Caco-2 (cell line): Measurements from ENCODE around the gene AGRN. TPM values are rescaled to one million over a fixed set of nuclear protein-coding genes. Genes with fewer than 3 reads are reported as not detected.

Experiments used
- Bru-seq: library from RNA; stranded (reverse); fragments of 400-500 nt; gene quantifications from one replicate; lab custom pipeline; 2021; lab: Mats Ljungman, UMichigan
- BruChase-seq, 2 experiments: library from RNA; stranded (reverse); fragments of 400-500 nt; gene quantifications; one replicate each; lab custom pipeline; 2021; lab: Mats Ljungman, UMichigan
- BruUV-seq: library from RNA; stranded (reverse); fragments of 400-500 nt; replicated peaks from 2 replicates; lab custom pipeline; 2021; lab: Mats Ljungman, UMichigan
- CTCF ChIA-PET: fragments of 300-600 bp; sonication (Branson Sonifier 250); formaldehyde crosslinking; loops from one replicate; lab custom pipeline; 2022; ENCODE audit warnings: antibody characterized with exemption; lab: Charles Lee
- POLR2A ChIA-PET: fragments of 300-600 bp; sonication (Branson Sonifier 250); formaldehyde crosslinking; loops from one replicate; lab custom pipeline; 2022; ENCODE audit warnings: antibody characterized with exemption; lab: Charles Lee
- DNase-seq, 2 experiments: peaks; one replicate each; pipeline versions ENCODE4 v3.0.0 to v3.0.0-alpha.2; 2020 to 2022
- H3K27me3 ChIP-seq: replicated peaks from 2 replicates; pipeline ENCODE4 v1.6.0; 2011; ENCODE audit warnings: low read length; ENCODE audit not compliant: control insufficient read depth, insufficient read depth
- H3K36me3 ChIP-seq: 2 replicates; pipeline ENCODE4 v1.5.1; 2011; ENCODE audit warnings: low read length; ENCODE audit not compliant: control insufficient read depth, insufficient read depth
- H3K4me1 ChIP-seq: fragments of 250-450 bp; sonication (Bioruptor Pico); 2 replicates; pipeline ENCODE4 v1.5.1; 2020; ENCODE audit warnings: mild to moderate bottlenecking
- H3K4me3 ChIP-seq: 2 replicates; pipeline ENCODE4 v1.5.1; 2011; ENCODE audit warnings: low read depth, mild to moderate bottlenecking, control low read depth, low read length
- H3K9me3 ChIP-seq: fragments of 250-450 bp; sonication (Bioruptor Pico); 2 replicates; pipeline ENCODE4 v1.5.1; 2020; ENCODE audit warnings: mild to moderate bottlenecking, moderate library complexity
- H3K27ac Mint-ChIP-seq: one replicate; pipeline ENCODE4 v1.8.0; 2022; ENCODE audit warnings: mixed read lengths; ENCODE audit not compliant: unreplicated experiment
- H3K27me3 Mint-ChIP-seq: one replicate; pipeline ENCODE4 v1.8.0; 2022; ENCODE audit warnings: mixed read lengths; ENCODE audit not compliant: insufficient read depth, unreplicated experiment
- H3K36me3 Mint-ChIP-seq: one replicate; pipeline ENCODE4 v1.8.0; 2022; ENCODE audit warnings: mild to moderate bottlenecking, mixed read lengths; ENCODE audit not compliant: insufficient read depth, unreplicated experiment
- H3K4me1 Mint-ChIP-seq: one replicate; pipeline ENCODE4 v1.8.0; 2022; ENCODE audit warnings: low read depth, mixed read lengths; ENCODE audit not compliant: unreplicated experiment
- H3K4me3 Mint-ChIP-seq: one replicate; pipeline ENCODE4 v1.8.0; 2022; ENCODE audit warnings: mild to moderate bottlenecking, moderate library complexity, mixed read lengths; ENCODE audit not compliant: unreplicated experiment
- H3K9me3 Mint-ChIP-seq: one replicate; pipeline ENCODE4 v1.8.0; 2022; ENCODE audit warnings: mixed read lengths; ENCODE audit not compliant: unreplicated experiment
- CTCF ChIP-seq, 2 experiments: fragments of 200-600 bp in 1 of 2; IDR thresholded peaks; 1 replicate in 1 of 2; 2 replicates in 1 of 2; pipeline versions ENCODE4 v1.5.1 to v1.8.0; 2011 to 2022; ENCODE audit warnings: antibody characterized with exemption in 1 of 2, control low read depth in 1 of 2, inconsistent platforms in 1 of 2, low read depth in 1 of 2, low read length in 1 of 2, mild to moderate bottlenecking in 1 of 2, moderate library complexity in 1 of 2; ENCODE audit not compliant: insufficient read depth in 1 of 2, severe bottlenecking in 1 of 2, unreplicated experiment in 1 of 2
- intact Hi-C: fragments of 100-400 bp; cut with micrococcal nuclease; formaldehyde crosslinking; loops from one replicate; pipeline ENCODE4 v1.10.0; 2022; ENCODE audit not compliant: unreplicated experiment
- long read RNA-seq: library from polyadenylated mRNA; stranded (forward); transcript quantifications from one replicate; pipeline ENCODE4 v2.0.0, GENCODE V29; 2022
- total RNA-seq: library from RNA; stranded (reverse); gene quantifications from 2 replicates; pipeline ENCODE4 v1.2.3, GENCODE V29; 2022

AGRN gene
- total RNA-seq (176 and 188 TPM in 2 replicates), Bru-seq, nascent RNA (percentile 55 among the genes with signal in this experiment), BruChase-seq, experiment 1, labeled RNA remaining after a 2-hour chase (percentile 66 among the genes with signal in this experiment), BruChase-seq, experiment 2, labeled RNA remaining after a 6-hour chase (percentile 78 among the genes with signal in this experiment)
- long read RNA-seq, transcript AGRN-203 (3 exons, 3,385 nt), result major isoform, 7 of 92 reads
- long read RNA-seq, partial matches to known transcripts, result 55 of 92 reads
- long read RNA-seq, other reads (novel, unspliced or antisense), result 30 of 92 reads

GRCh38 chr1:1020000-1020404 is at the start of gene AGRN:
Gene AGRN (plus strand): TSS chr1:1020120. CDS start chr1:1020173, 53 bp downstream.
- H3K4me1 ChIP-seq, result peaks cover 42% of the 10 kb centered on the region
- intact Hi-C loops, result loop anchor here (1.0 to 5.0 kb wide), 3 partner anchors 19 to 142 kb away; partner anchors contain the start of gene HES4
- peaks cover 2% of the 10 kb centered on the region; the same call in 1 of the 2 replicates for H3K36me3 ChIP-seq
- H3K27me3 ChIP-seq, result no peaks in the 10 kb centered on the region
- H3K4me3 ChIP-seq, result peak within 1 kb of the TSS; percentile 88
- peak within 1 kb of the TSS; percentile 67 for H3K4me3 Mint-ChIP-seq
- peak within 1 kb of the TSS; percentile 32 for H3K27ac Mint-ChIP-seq
- ChIA-PET POLR2A (interaction anchor here (0.6 to 1.7 kb wide), 6 partner anchors 13 to 270 kb away, joined by 3 to 16 read pairs (median 4); partner anchors contain the start of gene HES4), CTCF (interaction anchor here (1.5 to 1.6 kb wide), 2 partner anchors 13 to 18 kb away, joined by 6 to 10 read pairs; no protein-coding TSS in a partner anchor)
- no TSS peak for BruUV-seq
- H3K27me3 Mint-ChIP-seq, result no peaks in the 10 kb centered on the region
- no peaks in the 10 kb centered on the region for H3K9me3 Mint-ChIP-seq
- no peak for TF ChIP-seq CTCF (IDR thresholded peaks at IDR 0.05; ENCODE audit: insufficient read depth in 1 of 2, low read depth in 1 of 2, low read length in 1 of 2, severe bottlenecking in 1 of 2, unreplicated experiment in 1 of 2)
- peaks cover 13% of the 10 kb centered on the region for H3K4me1 Mint-ChIP-seq
- peaks cover 28% of the 10 kb centered on the region for H3K36me3 Mint-ChIP-seq
- DNase-seq, result peak in 1 of 2 experiments; percentile 53
- no peaks in the 10 kb centered on the region for H3K9me3 ChIP-seq

DNA sequence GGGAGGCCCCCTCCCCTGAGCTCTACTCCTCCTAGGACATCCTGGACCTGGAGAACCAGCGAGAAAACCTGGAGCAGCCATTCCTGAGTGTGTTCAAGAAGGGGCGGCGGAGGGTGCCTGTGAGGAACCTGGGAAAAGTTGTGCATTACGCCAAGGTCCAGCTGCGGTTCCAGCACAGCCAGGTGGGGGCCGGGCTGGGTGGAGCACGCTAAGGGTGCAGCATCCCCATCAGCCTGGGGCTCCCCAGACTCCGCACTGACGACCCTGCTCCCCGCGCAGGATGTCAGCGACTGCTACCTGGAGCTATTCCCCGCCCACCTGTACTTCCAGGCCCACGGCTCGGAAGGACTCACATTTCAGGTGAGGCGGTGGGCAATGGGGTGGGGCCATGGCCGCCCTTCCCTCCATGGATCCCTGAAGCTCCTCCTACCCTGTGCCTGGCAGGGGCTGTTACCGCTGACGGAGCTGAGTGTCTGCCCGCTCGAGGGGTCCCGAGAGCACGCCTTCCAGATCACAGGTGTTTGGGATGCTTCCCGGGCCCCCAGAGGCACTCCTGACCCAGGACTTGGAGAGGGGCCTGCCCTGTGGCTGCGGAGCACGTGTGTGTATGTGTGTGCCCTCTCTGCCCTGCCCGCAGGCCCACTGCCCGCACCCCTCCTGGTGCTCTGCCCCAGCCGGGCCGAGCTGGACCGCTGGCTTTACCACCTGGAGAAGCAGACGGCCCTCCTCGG is 49.5 kb upstream of the AGRN start:
- intact Hi-C loops, result no loop called here
- no peak overlapping the region for H3K27ac Mint-ChIP-seq
- H3K9me3 ChIP-seq, result no peaks in the 10 kb centered on the region
- H3K36me3 ChIP-seq, result no peaks in the 10 kb centered on the region
- no peak overlapping the region for H3K4me3 Mint-ChIP-seq
- ChIA-PET CTCF (no interaction called here), POLR2A (no interaction called here)
- no peaks in the 10 kb centered on the region for H3K27me3 Mint-ChIP-seq
- no peaks in the 10 kb centered on the region for H3K27me3 ChIP-seq
- H3K4me1 ChIP-seq, result peaks cover 6% of the 10 kb centered on the region
- no peak for TF ChIP-seq CTCF (IDR thresholded peaks at IDR 0.05; ENCODE audit: insufficient read depth in 1 of 2, low read depth in 1 of 2, low read length in 1 of 2, severe bottlenecking in 1 of 2, unreplicated experiment in 1 of 2)
- H3K9me3 Mint-ChIP-seq, result no peaks in the 10 kb centered on the region
- no peak overlapping the region for H3K4me3 ChIP-seq
- H3K36me3 Mint-ChIP-seq, result no peaks in the 10 kb centered on the region
- DNase-seq, result no peak
- peaks cover 5% of the 10 kb centered on the region for H3K4me1 Mint-ChIP-seq
- no TSS peak for BruUV-seq

DNA sequence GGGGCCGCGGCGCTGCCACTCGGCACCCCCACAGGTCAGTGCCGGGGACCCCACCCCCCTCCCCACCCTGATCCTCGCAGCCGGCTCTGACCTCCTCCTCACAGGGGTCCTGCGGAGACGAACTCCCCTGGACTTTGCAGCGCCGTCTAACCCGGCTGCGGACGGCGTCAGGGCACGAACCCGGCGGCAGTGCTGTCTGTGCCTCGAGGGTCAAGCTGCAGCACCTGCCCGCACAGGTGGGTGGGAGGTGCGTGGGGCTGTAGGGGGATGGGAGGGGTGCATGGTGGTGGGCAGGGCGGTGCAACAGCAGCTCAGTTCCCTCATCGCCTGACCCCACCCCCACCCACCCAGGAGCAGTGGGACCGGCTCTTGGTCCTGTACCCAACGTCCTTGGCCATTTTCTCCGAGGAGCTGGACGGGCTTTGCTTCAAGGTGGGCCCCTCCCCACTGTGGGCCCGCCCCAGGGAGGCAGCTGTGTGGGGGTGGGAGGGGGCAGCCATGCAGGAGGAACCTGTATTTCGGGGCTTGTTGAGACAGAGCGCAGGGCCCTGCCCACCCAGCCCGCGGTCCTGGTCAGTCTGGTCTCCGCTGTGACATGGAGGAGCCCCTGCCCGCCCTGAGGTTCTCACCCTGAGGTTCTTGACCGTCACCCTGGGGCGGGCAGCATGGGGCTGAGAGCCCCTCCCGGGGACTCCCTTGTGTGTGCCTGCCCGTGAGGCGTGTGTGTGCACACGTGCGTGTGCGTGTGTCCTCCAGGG is 48.8 kb upstream of the AGRN start:
- TF ChIP-seq CTCF (IDR thresholded peaks at IDR 0.05; ENCODE audit: insufficient read depth in 1 of 2, low read depth in 1 of 2, low read length in 1 of 2, severe bottlenecking in 1 of 2, unreplicated experiment in 1 of 2), result no peak

More for the DNA sequence above, 48.8 kb upstream of the AGRN start:
- CTCF ChIA-PET, result no interaction called here
- Mint-ChIP-seq H3K27ac (no peak overlapping the region), H3K9me3 (no peaks in the 10 kb centered on the region), H3K36me3 (no peaks in the 10 kb centered on the region), H3K4me1 (peaks cover 5% of the 10 kb centered on the region), H3K27me3 (no peaks in the 10 kb centered on the region), H3K4me3 (no peak overlapping the region)
- Histone ChIP-seq H3K4me1 (peaks cover 5% of the 10 kb centered on the region), H3K4me3 (no peak overlapping the region), H3K27me3 (no peaks in the 10 kb centered on the region), H3K36me3 (no peaks in the 10 kb centered on the region), H3K9me3 (no peaks in the 10 kb centered on the region)
- POLR2A ChIA-PET, result no interaction called here
- no TSS peak for BruUV-seq
- intact Hi-C loops, result no loop called here
- DNase-seq, result no peak
